CD4-positive, alpha-beta T cell (primary cell): Measurements from ENCODE around the gene MLLT3. TPM values are rescaled to one million over a fixed set of nuclear protein-coding genes. Genes with fewer than 3 reads are reported as not detected.
A peak's percentile ranks its signal among the peaks of the same experiment; 100 is the strongest.

Experiments
- ATAC-seq: fragments of 200-7000 bp; cut with Tn5 transposase; one replicate; pipeline ENCODE4 v1.10.0; 2022; ENCODE audit warnings: mild to moderate bottlenecking; ENCODE audit not compliant: poor library complexity
- CTCF ChIA-PET: fragments of 350-600 bp; sonication (Branson Sonifier 250); formaldehyde crosslinking; loops from one replicate; lab custom pipeline; 2021; ENCODE audit warnings: antibody characterized with exemption, inconsistent platforms; lab: Charles Lee
- POLR2A ChIA-PET: fragments of 350-600 bp; sonication (Branson Sonifier 250); formaldehyde crosslinking; loops from one replicate; lab custom pipeline; 2021; ENCODE audit warnings: antibody characterized with exemption, inconsistent platforms; lab: Charles Lee
- DNase-seq, 14 experiments: peaks; one replicate each; pipeline ENCODE4 v3.0.0-alpha.2; 2013 to 2020; ENCODE audit warnings: mixed read lengths in 2 of 14
- H3K27ac ChIP-seq, 2 donors: one replicate each; pipeline versions ENCODE4 v1.5.1 to v1.7.0; 2013; ENCODE audit warnings: low read length in 2 of 2, low read depth in 1 of 2, mild to moderate bottlenecking in 1 of 2
- H3K27me3 ChIP-seq, 2 experiments: 1 replicate in 1 of 2; 2 replicates in 1 of 2; pipeline versions ENCODE4 v1.6.1 to v1.7.0; 2013; ENCODE audit warnings: low read length in 2 of 2, control low read depth in 1 of 2, mild to moderate bottlenecking in 1 of 2, moderate library complexity in 1 of 2; ENCODE audit not compliant: insufficient read depth in 2 of 2, control insufficient read depth in 1 of 2
- H3K36me3 ChIP-seq: one replicate; pipeline ENCODE4 v1.6.1; 2013; ENCODE audit warnings: low read length, control low read depth; ENCODE audit not compliant: insufficient read depth
- H3K4me1 ChIP-seq: one replicate; pipeline ENCODE4 v1.6.1; 2013; ENCODE audit warnings: low read length, control low read depth; ENCODE audit not compliant: insufficient read depth
- H3K4me3 ChIP-seq: one replicate; pipeline ENCODE4 v1.5.1; 2013; ENCODE audit warnings: mild to moderate bottlenecking, low read length, moderate library complexity
- H3K9me3 ChIP-seq, 2 experiments: 1 replicate in 1 of 2; 2 replicates in 1 of 2; pipeline versions ENCODE4 v1.6.1 to v1.7.0; 2013; ENCODE audit warnings: low read length in 2 of 2, mild to moderate bottlenecking in 2 of 2, control low read depth in 1 of 2, moderate library complexity in 1 of 2; ENCODE audit not compliant: control insufficient read depth in 1 of 2, insufficient read depth in 1 of 2
- H3K27ac Mint-ChIP-seq: one replicate; pipeline ENCODE4 v1.8.0; 2020; ENCODE audit warnings: mixed read lengths
- H3K27me3 Mint-ChIP-seq: one replicate; pipeline ENCODE4 v1.8.0; 2021; ENCODE audit warnings: mixed read lengths
- H3K36me3 Mint-ChIP-seq: one replicate; pipeline ENCODE4 v1.8.0; 2021; ENCODE audit warnings: low read depth, mixed read lengths
- H3K4me1 Mint-ChIP-seq: one replicate; pipeline ENCODE4 v1.8.0; 2021; ENCODE audit warnings: low read depth, mixed read lengths
- H3K4me3 Mint-ChIP-seq: one replicate; pipeline ENCODE4 v1.8.0; 2020; ENCODE audit warnings: mild to moderate bottlenecking, mixed read lengths
- H3K9me3 Mint-ChIP-seq: one replicate; pipeline ENCODE4 v1.8.0; 2020; ENCODE audit warnings: mixed read lengths
- CTCF ChIP-seq: fragments of 200-600 bp; IDR thresholded peaks from one replicate; pipeline ENCODE4 v1.8.0; 2022; ENCODE audit warnings: antibody characterized with exemption, mild to moderate bottlenecking
- intact Hi-C, 2 experiments: fragments of 100-400 bp; cut with DNase I in 1 of 2; cut with micrococcal nuclease in 1 of 2; formaldehyde crosslinking; loops; one replicate each; pipeline versions ENCODE4 v1.15.1 to v1.9.0; 2023 to 2025; cut with DNase I, micrococcal nuclease
- total RNA-seq, 174 experiments: library from RNA in 2 of 174; stranded (reverse) in 2 of 174; gene quantifications; one replicate each; pipeline ENCODE4 v1.2.3 and lab custom pipeline; 2021 to 2026

MLLT3 gene
- total RNA-seq, 2 experiments from 2014 or later = 59.2 to 60.6 TPM

GRCh38 chr9:20604562-20604961 lies 17.7 kb downstream of the MLLT3 start:
- Histone ChIP-seq H3K9me3 (no peaks in the 10 kb centered on the region), H3K4me3 (no peak overlapping the region), H3K36me3 (no peaks in the 10 kb centered on the region), H3K4me1 (no peaks in the 10 kb centered on the region), H3K27ac (no peak overlapping the region), H3K27me3 (no peaks in the 10 kb centered on the region)
- H3K27ac Mint-ChIP-seq = peak overlapping the region; percentile 15
- H3K9me3 Mint-ChIP-seq = no peaks in the 10 kb centered on the region
- peak overlapping the region; percentile 46 for H3K4me3 Mint-ChIP-seq
- CTCF ChIA-PET = interaction anchor here (0.6 to 1.6 kb wide), 5 partner anchors 10 to 1198 kb away, joined by 3 to 4 read pairs (median 3); partner anchors contain the start of gene FOCAD
- H3K36me3 Mint-ChIP-seq = peaks cover 4% of the 10 kb centered on the region
- ATAC-seq (peak; percentile 59), DNase-seq (peak in 3 of 14 experiments; percentile 28 to 34 (median 30))
- intact Hi-C loops = loop anchor here in 1 of 2 experiments (2.0 kb wide), 1 partner anchor 14 kb away; no protein-coding TSS in a partner anchor
- POLR2A ChIA-PET = interaction anchor here (0.6 to 2.8 kb wide), 7 partner anchors 8 to 80 kb away, joined by 3 to 21 read pairs (median 3); partner anchors contain the start of genes FOCAD and MLLT3
- H3K4me1 Mint-ChIP-seq = peaks cover 92% of the 10 kb centered on the region
- no peaks in the 10 kb centered on the region for H3K27me3 Mint-ChIP-seq
- TF ChIP-seq CTCF = no peak

- no peak overlapping the region for H3K4me3 ChIP-seq
- ChIA-PET POLR2A (interaction anchor here (1.0 to 2.8 kb wide), 2 partner anchors 7 to 19 kb away, joined by 3 to 21 read pairs; partner anchors contain the start of gene MLLT3), CTCF (interaction anchor here (0.6 to 1.6 kb wide), 3 partner anchors 14 to 1197 kb away, joined by 3 read pairs; no protein-coding TSS in a partner anchor)
- H3K9me3 ChIP-seq = no peaks in the 10 kb centered on the region
- ATAC-seq = no peak
- intact Hi-C loops = loop anchor here in 1 of 2 experiments (2.0 kb wide), 1 partner anchor 15 kb away; no protein-coding TSS in a partner anchor
- Mint-ChIP-seq H3K4me3 (peak overlapping the region; percentile 9), H3K27ac (peak overlapping the region; percentile 15), H3K4me1 (peaks cover 92% of the 10 kb centered on the region), H3K9me3 (no peaks in the 10 kb centered on the region), H3K27me3 (no peaks in the 10 kb centered on the region), H3K36me3 (peaks cover 6% of the 10 kb centered on the region)
- no peaks in the 10 kb centered on the region for H3K36me3 ChIP-seq
- H3K4me1 ChIP-seq = no peaks in the 10 kb centered on the region
- no peak for DNase-seq
- no peak overlapping the region for H3K27ac ChIP-seq
- H3K27me3 ChIP-seq = no peaks in the 10 kb centered on the region
- TF ChIP-seq CTCF = no peak
Observed at GRCh38 chr9:20603524-20604268, 18.6 kb downstream of the MLLT3 start.

GRCh38 chr9:20601292-20601691 lies 21.0 kb downstream of the MLLT3 start:
- H3K27me3 ChIP-seq = no peaks in the 10 kb centered on the region
- TF ChIP-seq CTCF = no peak
- peaks cover 8% of the 10 kb centered on the region for H3K36me3 Mint-ChIP-seq
- no peak overlapping the region for H3K27ac ChIP-seq
- CTCF ChIA-PET = no interaction called here
- no peak overlapping the region for H3K27ac Mint-ChIP-seq
- POLR2A ChIA-PET = no interaction called here
- no peak overlapping the region for H3K4me3 ChIP-seq
- H3K4me1 Mint-ChIP-seq = peaks cover 89% of the 10 kb centered on the region
- ATAC-seq (no peak), DNase-seq (no peak)
- intact Hi-C loops = no loop called here
- H3K4me3 Mint-ChIP-seq = no peak overlapping the region
- H3K27me3 Mint-ChIP-seq = no peaks in the 10 kb centered on the region
- H3K9me3 Mint-ChIP-seq = no peaks in the 10 kb centered on the region
- H3K9me3 ChIP-seq = no peaks in the 10 kb centered on the region
- no peaks in the 10 kb centered on the region for H3K4me1 ChIP-seq
- H3K36me3 ChIP-seq = no peaks in the 10 kb centered on the region
